H9 (cell line): Measurements from ENCODE around the gene TYMP. TPM values are rescaled to one million over a fixed set of nuclear protein-coding genes. Genes with fewer than 3 reads are reported as not detected.

Experiments used
- DNase-seq: peaks from one replicate; pipeline ENCODE4 v3.0.0-alpha.2; 2017
- H2AFZ ChIP-seq: one replicate; pipeline ENCODE4 v1.6.1; 2013; ENCODE audit warnings: mild to moderate bottlenecking, low read length, control low read depth, moderate library complexity
- H2AK5ac ChIP-seq: 2 replicates; pipeline ENCODE4 v1.6.1; 2013; ENCODE audit warnings: low read length, control low read depth, mixed read lengths; ENCODE audit not compliant: insufficient read length
- H2BK120ac ChIP-seq: one replicate; pipeline ENCODE4 v1.6.1; 2013; ENCODE audit warnings: low read depth, mild to moderate bottlenecking, low read length, control low read depth, inconsistent platforms; ENCODE audit not compliant: poor library complexity, severe bottlenecking
- H2BK12ac ChIP-seq: 2 replicates; pipeline ENCODE4 v1.6.1; 2013; ENCODE audit warnings: low read length, control low read depth, mixed read lengths, low read depth; ENCODE audit not compliant: insufficient read length
- H2BK15ac ChIP-seq: 2 replicates; pipeline ENCODE4 v1.6.1; 2013; ENCODE audit warnings: low read depth, low read length, control low read depth
- H2BK20ac ChIP-seq: one replicate; pipeline ENCODE4 v1.6.1; 2013; ENCODE audit warnings: low read depth, mild to moderate bottlenecking, low read length, control low read depth, inconsistent platforms; ENCODE audit not compliant: poor library complexity, severe bottlenecking
- H2BK5ac ChIP-seq: 2 replicates; pipeline ENCODE4 v1.6.1; 2013; ENCODE audit warnings: low read length, control low read depth, mixed read lengths; ENCODE audit not compliant: insufficient read length
- H3K14ac ChIP-seq: 2 replicates; pipeline ENCODE4 v1.6.1; 2013; ENCODE audit warnings: low read length, control low read depth; ENCODE audit not compliant: insufficient read depth
- H3K18ac ChIP-seq: 2 replicates; pipeline ENCODE4 v1.6.1; 2013; ENCODE audit warnings: low read depth, mild to moderate bottlenecking, mixed read lengths, low read length, control low read depth; ENCODE audit not compliant: insufficient read length
- H3K23ac ChIP-seq: 2 replicates; pipeline ENCODE4 v1.6.1; 2013; ENCODE audit warnings: low read length, control low read depth, mixed read lengths, low read depth; ENCODE audit not compliant: insufficient read length
- H3K23me2 ChIP-seq: 2 replicates; pipeline ENCODE4 v1.6.1; 2013; ENCODE audit warnings: low read depth, mild to moderate bottlenecking, mixed read lengths, low read length, control low read depth; ENCODE audit not compliant: insufficient read length, poor library complexity, severe bottlenecking
- H3K27ac ChIP-seq: 2 replicates; pipeline ENCODE4 v1.5.1; 2013; ENCODE audit warnings: low read length, control low read depth, mixed read lengths, low read depth; ENCODE audit not compliant: insufficient read length
- H3K27me3 ChIP-seq: 2 replicates; pipeline ENCODE4 v1.6.1; 2013; ENCODE audit warnings: low read length, control low read depth, inconsistent platforms; ENCODE audit not compliant: insufficient read depth
- H3K4ac ChIP-seq: 2 replicates; pipeline ENCODE4 v1.6.1; 2013; ENCODE audit warnings: low read depth, mild to moderate bottlenecking, control low read depth, inconsistent platforms, low read length, moderate library complexity
- H3K4me1 ChIP-seq: 2 replicates; pipeline ENCODE4 v1.6.1; 2013; ENCODE audit warnings: low read length, control low read depth, inconsistent platforms; ENCODE audit not compliant: insufficient read depth
- H3K4me2 ChIP-seq: 2 replicates; pipeline ENCODE4 v1.6.1; 2013; ENCODE audit warnings: low read length, control low read depth, mixed read lengths; ENCODE audit not compliant: insufficient read length, insufficient read depth
- H3K56ac ChIP-seq: 2 replicates; pipeline ENCODE4 v1.6.1; 2013; ENCODE audit warnings: low read depth, mild to moderate bottlenecking, mixed read lengths, low read length, control low read depth; ENCODE audit not compliant: insufficient read length
- H3K79me1 ChIP-seq: 2 replicates; pipeline ENCODE4 v1.6.1; 2013; ENCODE audit warnings: low read depth, mild to moderate bottlenecking, moderate library complexity, low read length, control low read depth, inconsistent platforms; ENCODE audit not compliant: insufficient read depth, poor library complexity, severe bottlenecking
- H3K79me2 ChIP-seq: 2 replicates; pipeline ENCODE4 v1.6.1; 2013; ENCODE audit warnings: low read length, control low read depth, inconsistent platforms; ENCODE audit not compliant: insufficient read depth
- H3K9ac ChIP-seq: 2 replicates; pipeline ENCODE4 v1.6.1; 2013; ENCODE audit warnings: low read length, control low read depth, mixed read lengths; ENCODE audit not compliant: insufficient read length; ENCODE audit errors: extremely low read depth
- H3K9me3 ChIP-seq: one replicate; pipeline ENCODE4 v1.6.1; 2013; ENCODE audit warnings: low read depth, low read length, inconsistent platforms; ENCODE audit not compliant: control insufficient read depth
- H3T11ph ChIP-seq: one replicate; pipeline ENCODE4 v1.6.1; 2013; ENCODE audit warnings: mild to moderate bottlenecking, low read length, control low read depth, inconsistent platforms
- H4K20me1 ChIP-seq: one replicate; pipeline ENCODE4 v1.6.1; 2013; ENCODE audit not compliant: control insufficient read depth, insufficient read length, insufficient read depth
- H4K5ac ChIP-seq: 2 replicates; pipeline ENCODE4 v1.6.1; 2013; ENCODE audit warnings: low read depth, mild to moderate bottlenecking, mixed read lengths, low read length, control low read depth; ENCODE audit not compliant: insufficient read length
- H4K8ac ChIP-seq: replicated peaks from 2 replicates; pipeline ENCODE4 v1.6.1; 2013; ENCODE audit warnings: low read length, control low read depth, mixed read lengths, low read depth; ENCODE audit not compliant: insufficient read length
- H4K91ac ChIP-seq: 2 replicates; pipeline ENCODE4 v1.6.1; 2013; ENCODE audit warnings: low read depth, mild to moderate bottlenecking, moderate library complexity, mixed read lengths, low read length, control low read depth; ENCODE audit not compliant: insufficient read length
- H3K27ac Mint-ChIP-seq, 3 experiments: 2 replicates in 2 of 3; 3 replicates in 1 of 3; pipeline ENCODE4 v1.8.0; 2020 to 2021; ENCODE audit warnings: mixed read lengths in 3 of 3, mild to moderate bottlenecking in 1 of 3, moderate library complexity in 1 of 3
- H3K27me3 Mint-ChIP-seq: 2 replicates; pipeline ENCODE4 v1.8.0; 2021; ENCODE audit warnings: low read depth, mild to moderate bottlenecking, moderate library complexity, mixed read lengths
- H3K36me3 Mint-ChIP-seq, 3 experiments: 2 replicates in 2 of 3; 3 replicates in 1 of 3; pipeline ENCODE4 v1.8.0; 2020 to 2021; ENCODE audit warnings: low read depth in 3 of 3, mixed read lengths in 3 of 3; ENCODE audit not compliant: insufficient read depth in 1 of 3
- H3K4me1 Mint-ChIP-seq, 2 experiments: 2 replicates each; pipeline ENCODE4 v1.8.0; 2020; ENCODE audit warnings: mixed read lengths in 2 of 2
- H3K4me3 Mint-ChIP-seq, 2 experiments: 2 replicates in 1 of 2; 3 replicates in 1 of 2; pipeline ENCODE4 v1.8.0; 2020 to 2021; ENCODE audit warnings: mild to moderate bottlenecking in 2 of 2, mixed read lengths in 2 of 2, moderate library complexity in 1 of 2
- H3K9me3 Mint-ChIP-seq, 2 experiments: 2 replicates in 1 of 2; 3 replicates in 1 of 2; pipeline ENCODE4 v1.8.0; 2020; ENCODE audit warnings: mild to moderate bottlenecking in 2 of 2, mixed read lengths in 2 of 2, moderate library complexity in 1 of 2
- WGBS: extraction: QIAGEN DNeasy Blood & Tissue Kit; methylation state at CpG from one replicate; pipeline ENCODE4 v1.1.7; 2013; ENCODE audit warnings: missing lambda C conversion rate, low lambda C conversion rate, mixed read lengths; ENCODE audit not compliant: insufficient read length; ENCODE audit errors: extremely low coverage; 5-methylcytosine and 5-hydroxymethylcytosine counted together
- total RNA-seq: library from RNA; stranded (reverse); gene quantifications from 2 replicates; pipeline ENCODE4 v1.2.1, GENCODE V29; 2021
- TF ChIP-seq, protein P1 (sequence below): fragments of 200-600 bp; sonication (generic); conservative IDR thresholded peaks from 3 replicates; pipeline ENCODE4 v1.8.0; 2021; ENCODE audit warnings: antibody characterized with exemption, mild to moderate bottlenecking

Gene TYMP
- total RNA-seq, 1 experiment from 2014 or later = 1.0 TPM

DNA sequence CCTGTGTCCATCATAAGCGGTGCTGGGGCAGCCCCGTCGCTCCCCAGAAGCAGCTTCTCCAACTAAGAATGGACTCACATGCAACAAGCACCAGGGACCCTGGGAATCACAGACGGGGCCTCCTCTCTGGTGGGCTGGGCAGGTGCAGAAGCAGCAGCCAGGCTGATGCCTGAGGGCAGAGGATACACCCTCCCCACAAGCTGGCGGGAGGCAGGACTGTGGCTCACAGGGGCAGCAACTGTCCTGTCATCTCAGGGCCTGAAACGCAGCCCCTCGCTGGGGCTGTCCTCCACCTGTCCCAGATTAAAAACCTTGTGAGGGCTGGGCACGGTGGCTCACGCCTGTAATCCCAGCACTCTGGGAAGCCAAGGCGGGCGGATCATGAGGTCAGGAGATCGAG, 51.9 kb downstream of the TYMP start:
- no peak overlapping the region for H3K4me3 Mint-ChIP-seq
- peaks cover 26 to 27% of the 10 kb centered on the region in 2 experiments for H3K4me1 Mint-ChIP-seq
- no peak overlapping the region for H3K4me2 ChIP-seq

More for the DNA sequence above, 51.9 kb downstream of the TYMP start:
- Histone ChIP-seq H3K4me1 (no peaks in the 10 kb centered on the region; the same call in 1 of the 2 replicates), H3K23me2 (peaks cover 18% of the 10 kb centered on the region), H3T11ph (no peak overlapping the region), H2BK12ac (no peak overlapping the region), H3K27me3 (peaks cover 9% of the 10 kb centered on the region; the same call in 1 of the 2 replicates), H4K5ac (no peak overlapping the region), H3K79me2 (peaks cover 9% of the 10 kb centered on the region; the same call in 1 of the 2 replicates), H4K91ac (no peak overlapping the region), H3K9me3 (no peaks in the 10 kb centered on the region), H4K8ac (no peak overlapping the region), H2BK20ac (no peak overlapping the region), H3K56ac (no peak overlapping the region), H2BK5ac (no peak overlapping the region), H3K9ac (no peak overlapping the region), H2BK15ac (no peak overlapping the region), H2BK120ac (no peak overlapping the region), H4K20me1 (peaks cover 4% of the 10 kb centered on the region), H3K23ac (no peak overlapping the region), H3K79me1 (peaks cover 8% of the 10 kb centered on the region), H2AFZ (no peak overlapping the region), H3K18ac (no peak overlapping the region), H3K14ac (no peak overlapping the region), H3K27ac (no peak overlapping the region), H2AK5ac (no peak overlapping the region), H3K4ac (no peak overlapping the region)
- H3K27me3 Mint-ChIP-seq = peaks cover 36% of the 10 kb centered on the region
- WGBS = no CpG with 5 or more reads among the region's 12 CpGs
- TF ChIP-seq, protein P1, sequence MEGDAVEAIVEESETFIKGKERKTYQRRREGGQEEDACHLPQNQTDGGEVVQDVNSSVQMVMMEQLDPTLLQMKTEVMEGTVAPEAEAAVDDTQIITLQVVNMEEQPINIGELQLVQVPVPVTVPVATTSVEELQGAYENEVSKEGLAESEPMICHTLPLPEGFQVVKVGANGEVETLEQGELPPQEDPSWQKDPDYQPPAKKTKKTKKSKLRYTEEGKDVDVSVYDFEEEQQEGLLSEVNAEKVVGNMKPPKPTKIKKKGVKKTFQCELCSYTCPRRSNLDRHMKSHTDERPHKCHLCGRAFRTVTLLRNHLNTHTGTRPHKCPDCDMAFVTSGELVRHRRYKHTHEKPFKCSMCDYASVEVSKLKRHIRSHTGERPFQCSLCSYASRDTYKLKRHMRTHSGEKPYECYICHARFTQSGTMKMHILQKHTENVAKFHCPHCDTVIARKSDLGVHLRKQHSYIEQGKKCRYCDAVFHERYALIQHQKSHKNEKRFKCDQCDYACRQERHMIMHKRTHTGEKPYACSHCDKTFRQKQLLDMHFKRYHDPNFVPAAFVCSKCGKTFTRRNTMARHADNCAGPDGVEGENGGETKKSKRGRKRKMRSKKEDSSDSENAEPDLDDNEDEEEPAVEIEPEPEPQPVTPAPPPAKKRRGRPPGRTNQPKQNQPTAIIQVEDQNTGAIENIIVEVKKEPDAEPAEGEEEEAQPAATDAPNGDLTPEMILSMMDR = no peak
- H3K36me3 Mint-ChIP-seq = peaks cover 0 to 6% (median 0%) of the 10 kb centered on the region in 3 experiments; a peak in 4 of 7 replicates
- no peaks in the 10 kb centered on the region for H3K9me3 Mint-ChIP-seq
- no peak for DNase-seq
- no peak overlapping the region for H3K27ac Mint-ChIP-seq
